Stimulated activated CD8-positive, alpha-beta memory T cell treated with anti-CD3 and anti-CD28 coated beads, Interleukin-12 subunit alpha, Interleukin-12 subunit beta, amount 100 ng/mL, for 24 hours (primary cell): ENCODE measurements around the gene PLEKHG4B.
"Not testable (repeated sequence)": the region's sequence is repeated elsewhere in the genome, so short reads cannot be mapped to it uniquely, and the experiment has no call there.

Experiments
- DNase-seq: peaks from one replicate; pipeline ENCODE4 v3.0.0-alpha.2; 2020; ENCODE audit errors: extremely low read depth

The PLEKHG4B gene

GRCh38 chr5:156411-157072 lies 64.6 kb downstream of the PLEKHG4B start:
- DNase-seq = no peak

DNA sequence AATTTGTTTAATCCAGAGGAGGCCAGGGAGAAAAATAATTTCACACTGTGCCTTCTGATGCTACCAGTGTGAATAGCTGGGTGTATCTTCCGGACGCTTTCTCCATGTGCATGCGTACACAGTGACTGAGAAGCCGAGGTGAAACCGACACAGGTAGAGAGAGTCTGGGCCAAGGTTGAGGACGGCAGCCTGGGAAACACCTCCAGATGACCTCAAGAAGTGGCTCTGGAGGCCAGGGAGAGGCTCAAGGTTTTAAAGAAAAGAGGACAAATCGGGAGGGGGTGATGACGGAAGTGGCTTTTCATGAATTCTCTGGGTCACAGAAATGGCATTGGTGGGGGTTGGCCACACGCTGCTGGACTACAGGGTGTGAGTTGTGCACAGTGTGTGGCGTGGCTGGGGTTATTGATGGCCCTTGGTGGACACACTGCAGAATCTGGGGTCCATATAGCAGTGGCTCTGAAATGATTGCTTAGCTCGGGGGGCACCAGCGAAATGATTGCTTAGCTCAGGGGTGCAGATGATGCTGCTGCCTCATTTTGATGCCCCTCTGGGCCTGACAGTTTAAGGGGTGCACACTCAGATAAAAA lies 65.3 kb downstream of the PLEKHG4B start:
- no peak for DNase-seq

GRCh38 chr5:157801-158200 lies 65.8 kb downstream of the PLEKHG4B start:
- no peak for DNase-seq

GRCh38 chr5:158807-159447 lies 67.0 kb downstream of the PLEKHG4B start:
- no peak for DNase-seq

DNA sequence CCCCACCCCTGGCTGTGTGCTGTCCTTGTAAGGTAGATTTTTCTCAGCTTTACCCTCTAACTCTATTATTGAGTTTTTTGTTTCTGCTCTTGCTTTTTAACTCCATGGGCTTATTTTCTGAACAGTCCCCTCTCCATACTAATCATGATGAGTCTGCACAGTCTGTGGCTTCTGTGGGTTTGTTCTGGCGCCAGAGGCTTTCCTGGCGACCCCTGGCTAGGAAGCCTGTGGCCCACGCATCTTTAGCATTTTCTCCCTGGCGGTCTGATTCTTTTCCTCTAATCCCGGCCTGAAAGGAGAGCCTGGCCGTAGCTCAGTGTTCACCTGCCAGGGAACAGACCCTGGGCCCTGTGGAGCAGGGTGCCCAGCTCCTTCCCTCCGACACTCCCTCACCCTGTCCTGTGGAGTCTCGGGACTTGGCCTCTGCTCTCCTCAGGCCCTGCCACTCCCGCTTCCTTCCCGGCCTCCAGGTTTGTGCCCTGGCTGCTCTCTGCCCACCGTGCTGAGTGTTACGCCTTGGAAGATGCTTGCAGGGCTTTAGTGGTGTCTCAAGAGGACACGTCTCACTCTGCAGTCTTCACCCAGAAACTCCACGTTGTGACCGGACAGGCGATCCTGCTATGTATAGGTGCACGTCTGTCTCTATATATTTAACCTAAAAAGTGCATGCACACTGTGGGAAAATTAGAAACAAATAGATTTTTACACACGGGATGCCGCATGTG lies 67.6 kb downstream of the PLEKHG4B start:
- no peak for DNase-seq

DNA sequence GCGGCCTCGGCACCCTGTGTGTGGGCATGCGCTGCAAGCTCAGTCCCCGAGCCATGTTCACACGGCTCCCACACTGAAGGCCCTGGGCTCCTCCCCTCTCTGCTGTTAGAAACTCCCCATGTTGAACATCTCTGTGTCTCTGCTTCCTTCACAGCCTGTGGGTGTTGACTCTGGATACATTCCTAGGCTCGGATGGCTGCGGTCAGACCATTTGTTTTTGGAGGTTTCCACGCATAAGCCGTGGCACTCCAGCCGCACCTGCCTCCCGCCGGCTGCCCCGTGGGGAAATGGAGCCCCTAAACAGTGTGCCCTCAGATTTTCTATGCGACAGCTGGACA lies 68.2 kb downstream of the PLEKHG4B start:
- DNase-seq = no peak

DNA sequence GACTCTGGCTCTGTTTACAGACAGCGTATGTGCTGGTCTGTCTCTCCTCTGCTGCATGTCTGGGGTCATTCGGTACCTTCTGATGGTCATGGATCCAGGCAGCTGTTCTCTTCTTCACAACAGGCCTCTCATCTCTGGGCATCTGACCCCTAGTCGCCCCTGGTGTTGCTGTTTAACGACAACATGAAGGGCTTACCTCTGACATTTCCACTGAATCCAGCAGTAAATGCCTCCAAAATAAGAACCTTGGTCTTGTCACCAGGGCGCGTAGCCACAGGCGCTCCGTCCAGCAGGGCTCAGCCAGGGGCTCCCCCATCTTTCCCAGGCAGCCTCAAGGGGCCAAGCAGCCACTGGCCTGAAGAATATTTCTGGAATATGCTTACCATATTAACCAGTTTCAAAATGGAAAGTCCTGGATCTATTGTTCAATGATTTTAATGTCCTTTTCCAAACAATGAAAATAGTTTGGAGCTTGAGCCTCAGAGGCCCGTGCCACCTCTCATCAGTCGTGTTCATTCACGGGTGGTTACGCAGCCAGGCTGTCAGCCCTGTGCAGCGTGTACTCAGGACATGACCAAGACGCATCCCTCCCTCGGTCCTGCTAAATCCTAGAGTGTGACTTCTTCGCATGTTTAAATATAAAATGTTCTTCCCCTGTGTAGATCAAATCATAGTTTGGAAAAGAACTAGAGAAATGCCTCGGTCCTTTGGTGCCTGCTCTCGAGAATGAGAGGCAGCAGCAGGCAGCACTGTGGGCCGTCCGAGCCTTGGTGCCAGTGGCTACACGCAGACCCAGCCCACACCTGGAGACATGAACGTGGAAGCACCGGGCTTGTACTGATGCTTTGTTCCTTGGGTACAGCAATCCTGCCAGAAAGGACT lies 69.2 kb downstream of the PLEKHG4B start:
- DNase-seq = no peak

GRCh38 chr5:161803-162110 lies 69.8 kb downstream of the PLEKHG4B start:
- DNase-seq = no peak

DNA sequence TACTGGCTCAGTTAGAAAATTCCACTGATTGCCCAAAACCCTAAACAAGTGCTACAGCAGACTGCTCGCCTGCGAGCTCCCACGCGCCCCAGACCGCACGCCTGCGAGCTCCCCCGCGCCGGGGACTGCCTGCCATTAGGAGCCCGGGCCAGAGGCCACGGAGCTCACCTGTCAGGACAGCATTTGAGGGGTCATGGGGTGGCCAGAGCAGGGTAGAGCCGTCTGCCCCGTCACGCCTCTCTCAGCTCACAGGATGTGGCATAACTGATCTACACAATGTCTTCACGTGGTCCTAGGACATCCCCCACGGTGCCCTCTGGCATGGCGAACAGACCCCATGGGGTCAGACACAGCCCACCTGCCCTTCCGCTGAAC lies 70.2 kb downstream of the PLEKHG4B start:
- no peak for DNase-seq

- no peak for DNase-seq
These were observed 70.8 kb downstream of the PLEKHG4B start for GRCh38 chr5:162565-163337.

DNA sequence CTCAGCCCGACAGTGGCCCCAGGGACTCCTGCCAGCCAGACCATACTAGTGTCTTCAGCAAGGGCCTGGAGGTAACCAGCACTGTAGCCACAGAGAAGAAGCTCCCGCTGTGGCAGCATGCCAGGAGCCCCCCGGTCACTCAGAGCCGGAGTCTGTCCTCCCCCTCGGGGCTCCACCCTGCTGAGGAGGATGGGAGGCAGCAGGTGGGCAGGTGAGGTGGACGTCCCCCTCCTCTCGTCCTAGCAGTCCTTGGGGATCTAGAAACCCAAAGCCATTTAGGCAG lies 71.3 kb downstream of the PLEKHG4B start:
- no peak for DNase-seq

- no peak for DNase-seq
These were observed 71.9 kb downstream of the PLEKHG4B start for GRCh38 chr5:163841-164240.

- no peak for DNase-seq
These were observed 72.3 kb downstream of the PLEKHG4B start for GRCh38 chr5:164244-164643.

DNA sequence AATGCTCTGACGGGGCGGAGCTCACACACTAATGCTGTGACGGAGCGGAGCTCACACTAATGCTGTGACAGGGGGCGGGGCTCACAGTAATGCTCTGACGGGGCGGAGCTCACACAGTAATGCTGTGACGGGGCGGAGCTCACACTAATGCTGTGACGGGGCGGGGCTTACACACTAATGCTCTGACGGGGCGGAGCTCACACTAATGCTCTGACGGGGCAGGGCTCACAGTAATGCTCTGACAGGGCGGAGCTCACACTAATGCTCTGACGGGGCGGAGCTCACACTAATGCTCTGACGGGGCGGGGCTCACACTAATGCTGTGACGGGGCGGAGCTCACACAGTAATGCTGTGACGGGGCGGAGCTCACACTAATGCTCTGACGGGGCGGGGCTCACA lies 72.8 kb downstream of the PLEKHG4B start:
- DNase-seq = not testable (repeated sequence)

DNA sequence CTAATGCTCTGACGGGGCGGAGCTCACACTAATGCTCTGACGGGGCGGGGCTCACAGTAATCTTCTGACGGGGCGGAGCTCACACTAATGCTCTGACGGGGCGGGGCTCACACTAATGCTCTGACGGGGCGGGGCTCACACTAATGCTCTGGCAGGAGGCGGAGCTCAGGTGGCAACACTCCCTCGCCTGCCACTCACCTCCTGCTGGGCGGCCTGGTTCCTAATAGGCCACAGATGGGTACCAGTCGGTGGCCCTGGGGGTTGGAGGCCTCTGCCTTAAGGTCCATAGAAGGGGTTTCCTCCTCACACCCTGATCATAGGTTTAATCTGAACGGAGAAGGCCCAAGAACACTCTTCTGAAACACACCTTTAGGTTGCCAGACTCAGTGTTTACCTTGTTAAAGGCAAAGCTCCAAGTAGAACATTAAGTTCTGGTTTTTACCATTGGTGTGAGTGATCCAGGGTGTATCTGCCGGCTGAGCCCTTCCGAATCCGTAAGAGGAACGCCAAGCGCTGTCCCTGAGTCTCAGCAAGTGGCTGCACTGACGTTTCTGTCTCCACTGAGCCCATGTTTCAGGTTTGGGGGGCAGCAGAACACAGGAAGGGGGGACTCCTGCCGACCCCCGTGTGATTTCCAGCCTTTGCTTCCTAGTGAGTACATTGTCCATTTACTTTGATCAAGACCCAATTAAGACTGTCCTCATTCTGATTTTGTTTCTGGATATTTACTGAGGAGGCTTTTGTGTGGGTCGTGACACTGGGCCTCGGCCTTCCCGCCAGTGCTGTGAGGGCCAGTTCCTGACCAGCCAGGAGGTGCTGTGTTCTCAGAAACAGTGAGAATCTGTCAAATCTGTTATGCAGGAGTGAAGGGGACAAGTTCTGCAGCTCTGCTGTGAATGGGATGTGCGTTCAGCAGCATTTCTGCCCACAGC lies 74.7 kb downstream of the PLEKHG4B start:
- no peak for DNase-seq

DNA sequence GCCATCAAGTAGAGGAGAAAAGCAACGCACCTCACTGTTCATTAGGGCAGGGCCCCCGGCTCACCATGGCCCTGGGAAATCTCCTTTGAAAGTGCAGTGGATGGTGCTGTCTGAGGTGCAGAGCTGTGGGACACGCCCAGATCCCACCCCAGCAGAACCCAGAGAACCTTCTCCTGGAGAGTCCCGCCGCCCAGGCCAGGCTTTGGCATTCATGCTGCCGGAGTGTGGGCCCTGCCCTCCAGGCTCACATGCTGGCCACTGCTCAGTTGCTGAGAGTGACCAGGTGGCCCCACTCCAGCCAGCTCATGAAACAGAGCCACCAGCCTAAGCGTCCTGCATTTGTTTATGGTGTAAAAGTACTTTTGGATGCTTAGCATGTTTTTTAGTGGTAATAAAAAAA lies 75.5 kb downstream of the PLEKHG4B start:
- no peak for DNase-seq

DNA sequence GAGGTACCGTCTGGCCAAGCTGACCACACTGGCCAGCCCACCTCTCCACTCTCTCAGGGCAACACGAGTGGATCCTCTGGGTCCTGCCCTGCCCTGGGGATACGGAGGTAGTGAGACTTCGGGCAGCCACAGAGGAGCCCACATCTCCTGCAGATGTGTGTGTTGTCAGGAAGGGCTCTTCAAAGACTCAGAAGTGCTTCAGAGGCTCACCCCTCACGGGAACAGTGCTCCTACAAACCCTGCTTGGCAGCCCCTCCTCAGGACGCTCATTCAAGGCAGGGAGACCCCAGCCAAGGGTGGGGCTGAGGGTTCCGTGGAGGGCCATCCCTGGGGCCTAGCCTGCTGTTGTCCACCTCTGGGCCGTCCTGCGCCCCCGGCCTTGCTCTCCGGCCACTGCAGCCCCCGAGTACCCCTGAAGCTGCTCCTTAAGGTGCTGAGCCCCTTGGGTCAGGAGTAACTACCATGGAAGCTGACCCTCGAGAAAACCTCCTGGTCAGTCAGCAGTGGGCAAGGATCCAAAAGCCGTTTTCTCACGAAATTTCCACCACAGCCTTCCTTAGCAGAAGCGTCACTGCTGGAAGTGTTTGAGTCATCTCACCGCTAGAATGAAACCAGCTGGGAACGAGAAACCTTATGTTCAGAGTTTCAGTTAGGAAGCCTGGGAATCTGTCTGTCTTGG lies 76.2 kb downstream of the PLEKHG4B start:
- DNase-seq = no peak

GRCh38 chr5:169071-169727 lies 77.2 kb downstream of the PLEKHG4B start:
- DNase-seq = no peak

- no peak for DNase-seq
These were observed 77.7 kb downstream of the PLEKHG4B start for GRCh38 chr5:169728-170094.
